Measurements from ENCODE around the gene ANKFN1.

ANKFN1 gene

DNA sequence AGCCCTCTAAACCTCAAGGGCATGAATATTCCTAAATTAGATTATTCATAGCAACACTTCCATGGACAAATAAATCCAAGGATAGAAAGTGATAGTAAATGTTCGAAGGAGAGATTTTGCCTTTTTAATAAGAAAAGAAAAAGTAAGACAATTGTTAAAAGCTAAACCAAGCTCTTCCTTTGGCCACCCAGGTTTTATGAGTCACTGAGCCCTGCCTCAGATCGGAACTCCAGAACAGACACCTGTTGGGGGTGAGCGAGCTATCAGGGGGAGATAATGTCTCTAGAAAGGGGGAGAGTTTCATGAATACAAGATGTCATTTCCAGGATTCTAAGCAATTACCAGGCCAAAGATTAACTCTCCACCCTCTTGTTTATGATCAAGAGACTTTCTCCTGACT is 171.4 kb downstream of the ANKFN1 start:
- H4K20me1 ChIP-seq (ENCODE audit: insufficient read depth, low read length) = no peaks in the 10 kb centered on the region
- H3K4me1 ChIP-seq (ENCODE audit: low read length) = no peaks in the 10 kb centered on the region
- H3K9me3 ChIP-seq (replicated peaks; ENCODE audit: insufficient read depth, low read length) = no peaks in the 10 kb centered on the region
- H3K4me3 ChIP-seq (ENCODE audit: low read length) = no peak overlapping the region
- no peaks in the 10 kb centered on the region for H3F3A ChIP-seq (ENCODE audit: insufficient read depth, low read length)
- no peaks in the 10 kb centered on the region for H3K27me3 ChIP-seq (replicated peaks; ENCODE audit: insufficient read depth, low read length)
- H3K4me2 ChIP-seq (ENCODE audit: low read depth, low read length) = no peak overlapping the region
- no peak for DNase-seq
- no peaks in the 10 kb centered on the region for H3K79me2 ChIP-seq (ENCODE audit: low read length)
- H2AFZ ChIP-seq (ENCODE audit: low read length) = no peak overlapping the region
- H3K9me2 ChIP-seq (replicated peaks; ENCODE audit: insufficient read depth, low read length) = no peaks in the 10 kb centered on the region
- TF ChIP-seq CTCF (IDR thresholded peaks at IDR 0.05; ENCODE audit: low read length) (no peak), EZH2phosphoT487 (IDR thresholded peaks at IDR 0.05; ENCODE audit: low read length) (no peak), EZH2 (optimal IDR thresholded peaks at IDR 0.05; ENCODE audit: low read depth, low read length) (no peak)
- no peaks in the 10 kb centered on the region for H3K36me3 ChIP-seq (replicated peaks; ENCODE audit: insufficient read depth, low read length)
- H3K27ac ChIP-seq (ENCODE audit: low read length) = no peak overlapping the region
- H3K9ac ChIP-seq (ENCODE audit: low read length) = no peak overlapping the region

- Histone ChIP-seq H3K79me2 (ENCODE audit: low read length) (no peaks in the 10 kb centered on the region), H3K27me3 (replicated peaks; ENCODE audit: insufficient read depth, low read length) (no peaks in the 10 kb centered on the region), H3K9ac (ENCODE audit: low read length) (no peak overlapping the region), H3K4me3 (ENCODE audit: low read length) (no peak overlapping the region), H3K36me3 (replicated peaks; ENCODE audit: insufficient read depth, low read length) (no peaks in the 10 kb centered on the region), H2AFZ (ENCODE audit: low read length) (no peak overlapping the region), H3K9me3 (replicated peaks; ENCODE audit: insufficient read depth, low read length) (no peaks in the 10 kb centered on the region), H3K27ac (ENCODE audit: low read length) (no peak overlapping the region), H3K4me2 (ENCODE audit: low read depth, low read length) (no peak overlapping the region), H4K20me1 (ENCODE audit: insufficient read depth, low read length) (no peaks in the 10 kb centered on the region), H3K9me2 (replicated peaks; ENCODE audit: insufficient read depth, low read length) (no peaks in the 10 kb centered on the region), H3K4me1 (ENCODE audit: low read length) (no peaks in the 10 kb centered on the region), H3F3A (ENCODE audit: insufficient read depth, low read length) (no peaks in the 10 kb centered on the region)
- no peak for DNase-seq
- no peak for TF ChIP-seq CTCF (IDR thresholded peaks at IDR 0.05; ENCODE audit: low read length)
- no peak for TF ChIP-seq EZH2 (optimal IDR thresholded peaks at IDR 0.05; ENCODE audit: low read depth, low read length)
- no peak for TF ChIP-seq EZH2phosphoT487 (IDR thresholded peaks at IDR 0.05; ENCODE audit: low read length)
Observed at GRCh38 chr17:56325313-56326000, 172.2 kb downstream of the ANKFN1 start.

GRCh38 chr17:56326001-56326359 is 172.7 kb downstream of the ANKFN1 start:
- Histone ChIP-seq H3K9ac (ENCODE audit: low read length) (no peak overlapping the region), H3K4me2 (ENCODE audit: low read depth, low read length) (no peak overlapping the region), H3K4me3 (ENCODE audit: low read length) (no peak overlapping the region), H3K9me3 (replicated peaks; ENCODE audit: insufficient read depth, low read length) (no peaks in the 10 kb centered on the region), H4K20me1 (ENCODE audit: insufficient read depth, low read length) (no peaks in the 10 kb centered on the region), H2AFZ (ENCODE audit: low read length) (no peak overlapping the region), H3K79me2 (ENCODE audit: low read length) (no peaks in the 10 kb centered on the region), H3F3A (ENCODE audit: insufficient read depth, low read length) (no peaks in the 10 kb centered on the region), H3K9me2 (replicated peaks; ENCODE audit: insufficient read depth, low read length) (no peaks in the 10 kb centered on the region), H3K36me3 (replicated peaks; ENCODE audit: insufficient read depth, low read length) (no peaks in the 10 kb centered on the region), H3K4me1 (ENCODE audit: low read length) (no peaks in the 10 kb centered on the region), H3K27ac (ENCODE audit: low read length) (no peak overlapping the region), H3K27me3 (replicated peaks; ENCODE audit: insufficient read depth, low read length) (no peaks in the 10 kb centered on the region)
- no peak for DNase-seq
- no peak for TF ChIP-seq EZH2phosphoT487 (IDR thresholded peaks at IDR 0.05; ENCODE audit: low read length)
- no peak for TF ChIP-seq CTCF (IDR thresholded peaks at IDR 0.05; ENCODE audit: low read length)
- TF ChIP-seq EZH2 (optimal IDR thresholded peaks at IDR 0.05; ENCODE audit: low read depth, low read length) = no peak

Data from MM.1S (cell line).